Activated T-helper 1 cell treated with anti-CD3 and anti-CD28 coated beads, Interleukin-2, amount 50 U/mL, for 16 hours (primary cell): ENCODE measurements around the gene ZMYND10.
A peak's percentile ranks its signal among the peaks of the same experiment; 100 is the strongest.

Experiments used
- DNase-seq, 2 donors: peaks; one replicate each; pipeline ENCODE4 v3.0.0-alpha.2; 2020; ENCODE audit warnings: low read depth in 1 of 2, low spot score in 1 of 2

The ZMYND10 gene

GRCh38 chr3:50371133-50371685 lies 25.7 kb upstream of the ZMYND10 start:
- no peak for DNase-seq

DNA sequence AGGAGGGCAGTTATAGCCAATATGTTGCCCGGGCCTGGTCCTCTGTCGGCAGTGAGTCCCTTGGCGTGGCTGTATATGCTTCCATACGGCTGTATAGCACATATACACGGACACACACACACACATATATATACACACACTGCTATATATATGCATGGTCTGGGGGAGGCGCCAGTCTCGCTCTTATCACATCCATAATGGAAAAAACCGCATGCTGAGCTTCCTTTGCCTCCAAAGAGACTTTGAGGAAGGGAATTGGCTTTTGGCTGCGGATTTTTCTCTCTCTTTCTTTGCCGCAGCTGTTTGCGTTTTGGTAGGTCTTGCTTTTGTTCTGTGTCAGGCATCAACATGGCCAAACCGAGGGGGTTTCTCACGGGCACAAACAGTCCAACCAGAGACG lies 25.1 kb upstream of the ZMYND10 start:
- DNase-seq: no peak

DNA sequence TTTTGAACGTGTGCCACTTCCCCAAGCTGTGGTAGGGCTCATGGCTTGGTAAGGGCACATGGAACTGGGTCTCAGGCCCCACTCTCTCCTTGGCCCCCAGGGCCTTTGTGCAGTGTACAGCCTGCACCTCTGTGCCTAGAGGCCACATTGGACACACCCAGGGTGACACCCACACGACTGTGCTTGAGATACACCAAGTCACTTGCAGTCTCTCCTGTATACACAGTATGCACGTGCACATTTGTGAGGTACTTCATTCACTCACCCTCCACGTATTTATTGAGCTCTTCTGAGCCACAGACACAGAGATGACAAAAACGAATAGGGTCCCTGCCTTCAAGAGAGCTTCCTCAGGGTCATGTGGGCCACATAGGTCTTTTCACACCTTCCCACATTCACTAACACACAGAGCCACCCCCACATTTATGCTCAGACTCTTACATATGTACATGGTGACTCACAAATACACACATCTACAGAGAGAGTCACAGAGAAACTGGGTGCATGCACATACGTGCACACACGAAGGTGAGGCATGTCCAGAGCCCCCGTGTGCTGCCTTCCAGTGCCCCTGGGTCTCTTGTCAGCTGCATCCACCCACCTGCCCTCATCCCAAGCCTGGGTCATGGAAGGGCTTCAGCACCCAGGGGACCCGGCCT lies 23.6 kb upstream of the ZMYND10 start:
- no peak for DNase-seq

GRCh38 chr3:50365842-50366220 lies 20.3 kb upstream of the ZMYND10 start:
- DNase-seq: no peak

- DNase-seq: peak; percentile 90 to 92
Measured at GRCh38 chr3:50365080-50365841, 19.7 kb upstream of the ZMYND10 start.

DNA sequence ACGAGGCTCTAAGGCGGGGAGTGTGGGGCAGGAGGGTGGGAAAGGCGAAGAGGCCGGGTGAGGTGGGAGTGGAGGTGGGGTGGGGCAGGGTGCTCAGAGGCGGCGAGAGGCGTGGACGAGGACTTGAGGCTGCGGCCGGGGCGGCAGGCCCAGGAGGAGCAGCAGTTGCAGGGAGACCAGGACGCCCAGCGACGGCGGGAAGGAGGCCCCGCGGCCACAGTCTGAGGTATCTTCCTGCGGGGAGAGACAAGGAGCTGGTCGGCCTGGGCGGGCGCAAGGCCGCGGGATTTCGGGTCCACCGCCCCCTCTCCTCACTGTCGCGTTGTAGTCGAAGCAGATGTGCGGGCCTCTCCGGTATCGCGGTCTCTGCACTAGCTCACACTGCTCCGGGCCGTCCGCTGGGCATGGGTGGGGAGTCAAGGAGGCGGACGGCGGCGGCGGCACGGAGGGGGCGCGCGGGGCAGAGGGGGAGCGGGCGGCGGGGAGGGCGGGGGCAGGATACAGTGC lies 19.1 kb upstream of the ZMYND10 start:
- no peak for DNase-seq

DNA sequence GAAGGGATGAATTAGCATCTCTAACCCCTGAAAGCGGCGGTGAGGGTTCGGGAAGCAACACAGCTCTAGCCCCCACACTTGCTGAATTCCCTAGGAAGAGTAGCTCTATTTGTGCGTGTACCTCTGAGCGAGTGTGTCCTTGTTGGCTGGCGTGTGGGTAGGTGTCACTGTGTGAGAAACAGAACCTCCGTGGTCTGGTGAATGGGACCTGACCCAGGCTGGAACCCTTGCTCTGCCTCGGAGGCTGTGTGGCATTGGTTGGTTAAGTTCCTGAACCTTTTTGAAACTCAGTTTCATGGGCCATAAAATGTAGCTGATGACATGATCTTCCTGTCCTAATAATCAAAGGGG lies 14.2 kb upstream of the ZMYND10 start:
- no peak for DNase-seq

DNA sequence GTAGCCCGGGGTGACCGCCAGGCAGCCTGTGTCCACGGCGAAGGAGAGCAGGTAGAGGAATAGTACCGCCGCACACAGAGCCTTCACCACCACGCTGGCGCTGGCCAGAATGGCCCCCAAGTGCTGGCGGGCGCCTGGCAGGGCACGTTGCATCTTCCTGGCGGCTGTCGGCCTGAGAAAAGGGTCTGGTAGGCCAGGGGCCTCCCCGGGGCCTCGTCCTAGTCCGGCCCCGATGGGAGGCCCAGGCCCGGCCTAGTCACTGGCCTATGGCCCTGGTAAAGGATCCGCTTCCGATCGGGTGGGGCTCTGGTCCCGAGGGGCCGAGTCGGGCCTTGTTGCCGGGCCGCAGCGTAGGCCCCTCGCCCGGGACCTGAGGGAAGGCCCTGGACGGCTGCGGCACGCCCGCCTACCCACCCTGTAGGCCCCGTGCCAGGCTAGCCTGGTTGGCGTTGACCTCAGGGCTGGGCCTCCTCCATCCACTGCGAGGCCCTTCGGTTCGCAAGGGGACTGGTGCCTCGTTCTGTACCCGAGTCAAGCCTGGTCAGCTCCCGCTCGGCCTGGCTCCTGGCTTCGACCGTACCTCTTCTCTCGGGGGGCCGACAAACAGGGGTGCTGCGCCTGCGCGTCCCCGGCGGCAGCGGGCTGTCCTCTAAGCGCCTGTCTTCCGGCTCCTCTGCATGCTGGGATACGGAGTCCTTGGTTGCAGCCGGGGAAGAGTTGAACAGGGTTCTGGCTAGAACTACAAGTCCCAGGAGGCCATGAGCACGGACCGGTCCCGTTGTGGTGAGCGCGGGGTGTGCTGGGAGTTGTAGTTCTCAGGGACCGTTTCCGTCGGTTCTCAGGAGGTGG lies 13.6 kb upstream of the ZMYND10 start, which contains the start of gene TMEM115:
Gene TMEM115 (minus strand): TSS at position 611 of the 849 bp plus-strand sequence. CDS start 458 bp downstream, at position 153.
- peak; percentile 89 to 91 for DNase-seq

DNA sequence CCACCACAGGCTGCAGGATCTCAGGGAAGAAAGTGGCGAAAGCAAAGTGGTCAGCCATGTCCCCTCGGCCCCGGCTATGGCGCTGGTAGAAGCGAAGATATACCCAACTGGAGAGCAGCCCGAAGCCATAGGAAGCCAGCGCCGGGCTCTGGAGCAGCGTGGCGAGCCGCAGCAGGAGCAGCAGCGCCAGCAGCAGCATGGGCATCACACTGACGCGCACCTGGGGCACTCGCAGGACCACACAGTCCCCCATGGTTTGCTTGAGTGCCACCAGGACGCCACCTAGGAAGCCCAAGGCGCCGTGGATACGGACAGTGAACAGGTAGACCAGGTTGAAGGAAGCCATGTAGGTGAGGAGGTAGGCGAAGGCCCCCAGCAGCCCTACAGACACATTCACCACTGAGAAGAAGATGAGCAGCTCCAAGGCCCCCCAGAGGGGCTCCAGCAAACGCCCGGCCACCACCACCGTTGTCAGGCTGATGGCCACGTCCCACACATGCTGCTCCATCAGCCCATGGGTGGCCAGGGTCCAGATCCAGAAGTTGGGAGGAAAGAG lies 12.9 kb upstream of the ZMYND10 start:
- no peak for DNase-seq

DNA sequence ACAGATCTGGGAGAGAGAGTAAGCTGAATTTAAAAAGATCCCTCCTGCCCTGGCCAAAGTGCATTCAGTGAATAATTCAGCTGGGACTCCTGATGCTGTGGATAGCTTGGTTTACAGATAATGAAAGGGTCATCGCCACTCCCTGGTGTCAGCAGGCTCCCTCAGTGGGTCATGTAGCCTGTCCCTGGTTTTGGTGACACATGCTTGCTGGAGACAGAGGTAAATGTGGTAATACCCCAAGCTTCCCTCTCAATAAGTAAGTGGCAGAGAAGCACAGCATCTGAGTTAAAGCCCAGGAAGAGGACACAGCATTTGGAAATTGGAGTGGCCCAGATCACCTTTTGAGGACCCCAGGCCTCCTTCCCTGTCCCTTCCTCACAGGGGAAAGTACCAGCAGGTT lies 11.9 kb upstream of the ZMYND10 start:
- DNase-seq: no peak

- no peak for DNase-seq
Measured at GRCh38 chr3:50356553-50356952, 11.0 kb upstream of the ZMYND10 start.

DNA sequence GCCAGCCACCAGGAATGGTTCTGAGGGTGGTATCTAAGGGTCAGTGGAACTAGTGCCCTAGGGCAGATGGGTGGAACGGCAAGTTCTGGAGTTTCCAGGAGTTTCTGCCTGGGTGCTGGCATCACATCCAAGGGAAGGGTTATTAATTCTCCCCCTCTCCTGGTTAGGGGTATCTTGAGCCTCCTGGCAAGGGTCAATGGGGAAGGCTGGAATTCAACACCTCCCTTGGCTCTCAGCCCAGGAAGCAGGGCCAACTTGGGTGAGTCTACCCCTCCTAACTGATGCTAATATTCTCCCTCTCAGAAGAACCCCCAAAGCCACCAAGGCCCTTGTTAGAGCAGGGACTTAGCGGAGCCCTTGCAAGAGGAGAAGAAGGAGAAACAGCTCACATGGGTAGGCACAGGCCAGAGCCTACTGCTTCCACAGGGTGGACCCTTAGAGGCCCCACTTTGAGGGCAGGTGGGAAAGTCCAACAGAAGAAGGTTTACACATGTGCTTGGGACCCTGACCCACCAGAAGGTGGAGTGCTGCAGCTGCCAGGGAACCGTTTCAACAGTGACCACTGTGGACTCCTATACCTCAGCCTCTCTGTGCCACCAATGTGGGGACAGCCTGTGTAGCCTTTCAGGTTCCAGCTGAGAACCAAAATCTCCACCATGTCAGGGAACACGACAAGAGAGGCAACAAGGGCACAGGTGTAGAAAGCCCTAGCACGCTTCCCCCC lies 10.5 kb upstream of the ZMYND10 start:
- no peak for DNase-seq

DNA sequence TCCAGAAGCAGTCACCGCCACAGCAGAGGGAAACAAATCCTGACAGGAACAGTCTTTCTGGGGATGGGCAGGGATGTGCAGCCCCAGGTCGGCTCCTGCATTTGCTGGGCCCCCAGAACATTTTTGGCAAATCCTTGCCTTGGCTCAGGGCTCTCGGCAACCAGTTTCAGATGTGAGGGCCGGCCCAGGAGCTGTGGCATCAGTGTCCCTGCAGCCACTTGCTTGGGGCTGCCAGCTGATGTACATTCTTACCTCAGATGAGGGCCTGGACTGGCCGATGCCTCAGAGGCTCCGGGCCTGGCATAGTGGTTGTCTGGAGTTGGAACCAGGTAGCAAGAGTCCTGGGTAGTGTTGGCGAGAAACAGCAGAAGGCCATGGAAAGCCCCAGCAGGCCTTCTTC lies 9.3 kb upstream of the ZMYND10 start:
- no peak for DNase-seq

GRCh38 chr3:50354186-50354764 lies 8.7 kb upstream of the ZMYND10 start:
- DNase-seq: no peak

- DNase-seq: no peak
Measured at GRCh38 chr3:50353245-50354004, 7.9 kb upstream of the ZMYND10 start.

DNA sequence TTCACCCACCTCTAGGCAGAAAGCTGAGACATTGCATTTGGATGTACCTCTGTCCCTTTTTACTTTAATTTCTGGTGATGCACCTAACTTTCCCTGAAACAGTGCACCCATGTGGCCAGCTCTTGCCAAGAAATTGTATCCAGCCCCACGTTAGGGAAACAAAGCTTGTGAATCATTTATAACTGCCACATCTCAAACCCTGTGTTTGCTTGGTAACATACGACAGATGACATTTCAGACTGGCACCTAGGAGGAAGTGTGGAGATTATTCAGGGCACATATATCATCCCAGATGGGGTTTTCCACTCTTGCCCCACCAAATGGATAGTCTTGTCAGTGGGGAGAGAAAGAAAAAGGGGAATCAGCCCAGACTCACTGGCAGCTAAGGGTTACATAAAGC lies 7.2 kb upstream of the ZMYND10 start:
- no peak for DNase-seq

GRCh38 chr3:50351323-50351697 lies 5.8 kb upstream of the ZMYND10 start:
- DNase-seq: no peak

- peak; percentile 99 for DNase-seq
Measured at GRCh38 chr3:50350527-50351322, 5.2 kb upstream of the ZMYND10 start, which contains the start of the genes CYB561D2 and NPRL2. Gene CYB561D2, plus strand, starts transcription at chr3:50350862. Its CDS starts 572 bp downstream, at chr3:50351434. Gene NPRL2, minus strand, starts transcription at chr3:50350775. Its CDS starts 123 bp downstream, at chr3:50350652.

GRCh38 chr3:50350213-50350526 lies 4.6 kb upstream of the ZMYND10 start:
- no peak for DNase-seq
